Ishikawa (cell line): ENCODE data around the gene ACACA.

Experiments
- CREB1 ChIP-seq: IDR thresholded peaks from 2 replicates; pipeline ENCODE4 v1.6.1; 2012; ENCODE audit warnings: low read depth
- EGR1 ChIP-seq: IDR thresholded peaks from 2 replicates; pipeline ENCODE4 v1.6.1; 2012
- MAX ChIP-seq: IDR thresholded peaks from 2 replicates; pipeline ENCODE4 v1.6.1; 2012
- TAF1 ChIP-seq: IDR thresholded peaks from 2 replicates; pipeline ENCODE4 v1.6.1; 2012; ENCODE audit warnings: low read depth, mild to moderate bottlenecking

GRCh38 chr17:37438141-37438540 lies 31.5 kb upstream of the ACACA start:
- TF ChIP-seq TAF1 (no peak), CREB1 (no peak), MAX (no peak), EGR1 (no peak)
